Tibial nerve (tissue), 4 donors: ENCODE data around the gene DUSP1. TPM values are rescaled to one million over a fixed set of nuclear protein-coding genes. Genes with fewer than 3 reads are reported as not detected.

ENCODE experiments used
- DNase-seq, 2 donors: peaks; one replicate each; pipeline ENCODE4 v3.0.0-alpha.2; 2019; ENCODE audit warnings: low spot score in 2 of 2
- H3K27ac ChIP-seq, 4 donors: fragments of 200-600 bp; sonication (generic) in 3 of 4; one replicate each; pipeline ENCODE4 v1.5.1; 2017 to 2019; ENCODE audit warnings: mild to moderate bottlenecking in 1 of 4
- H3K27me3 ChIP-seq, 2 donors: fragments of 200-600 bp; sonication (generic) in 1 of 2; one replicate each; pipeline versions ENCODE4 v1.5.1 to v1.6.0; 2017 to 2019
- H3K36me3 ChIP-seq, 3 donors: fragments of 200-600 bp; sonication (generic); one replicate each; pipeline ENCODE4 v1.5.1; 2018 to 2019
- H3K4me1 ChIP-seq, 4 donors: fragments of 200-600 bp; sonication (generic) in 3 of 4; one replicate each; pipeline ENCODE4 v1.5.1; 2017 to 2019
- H3K4me3 ChIP-seq, 4 donors: fragments of 200-600 bp; sonication (generic) in 3 of 4; one replicate each; pipeline ENCODE4 v1.5.1; 2017 to 2019; ENCODE audit warnings: mild to moderate bottlenecking in 1 of 4, moderate library complexity in 1 of 4
- H3K9me3 ChIP-seq, 4 donors: fragments of 200-600 bp; sonication (generic) in 3 of 4; one replicate each; pipeline ENCODE4 v1.5.1; 2017 to 2019
- EP300 ChIP-seq, 2 donors: sonication (generic); formaldehyde crosslinking; IDR thresholded peaks; one replicate each; pipeline ENCODE4 v1.6.1; 2017; ENCODE audit warnings: antibody characterized with exemption in 2 of 2, mild to moderate bottlenecking in 1 of 2
- POLR2A ChIP-seq, 2 donors: fragments of 450-650 bp; IDR thresholded peaks; one replicate each; pipeline ENCODE4 v1.6.1; 2017; ENCODE audit warnings: antibody characterized with exemption in 2 of 2, mild to moderate bottlenecking in 2 of 2, moderate library complexity in 2 of 2
- WGBS, 2 donors: methylation state at CpG; one replicate each; pipeline ENCODE4 v1.1.5; 2018; 5-methylcytosine and 5-hydroxymethylcytosine counted together
- total RNA-seq, 4 donors: library from RNA; depleted of rRNA; stranded (reverse); fragments of >200 nt; gene quantifications; one replicate each; pipeline ENCODE4 v1.1.0, GENCODE V29; 2016
- TF ChIP-seq, protein P1 (sequence below), 5 experiments: fragments of 200-600 bp in 3 of 5; fragments of 450-650 bp in 2 of 5; sonication (generic) in 3 of 5; IDR thresholded peaks; one replicate each; pipeline ENCODE4 v1.5.1; 2016 to 2019; ENCODE audit warnings: antibody characterized with exemption in 5 of 5, mild to moderate bottlenecking in 3 of 5, moderate library complexity in 2 of 5

Gene DUSP1
- total RNA-seq, 4 donors from 2014 or later: 1,787 to 2,412 (median 1,885) TPM

DNA sequence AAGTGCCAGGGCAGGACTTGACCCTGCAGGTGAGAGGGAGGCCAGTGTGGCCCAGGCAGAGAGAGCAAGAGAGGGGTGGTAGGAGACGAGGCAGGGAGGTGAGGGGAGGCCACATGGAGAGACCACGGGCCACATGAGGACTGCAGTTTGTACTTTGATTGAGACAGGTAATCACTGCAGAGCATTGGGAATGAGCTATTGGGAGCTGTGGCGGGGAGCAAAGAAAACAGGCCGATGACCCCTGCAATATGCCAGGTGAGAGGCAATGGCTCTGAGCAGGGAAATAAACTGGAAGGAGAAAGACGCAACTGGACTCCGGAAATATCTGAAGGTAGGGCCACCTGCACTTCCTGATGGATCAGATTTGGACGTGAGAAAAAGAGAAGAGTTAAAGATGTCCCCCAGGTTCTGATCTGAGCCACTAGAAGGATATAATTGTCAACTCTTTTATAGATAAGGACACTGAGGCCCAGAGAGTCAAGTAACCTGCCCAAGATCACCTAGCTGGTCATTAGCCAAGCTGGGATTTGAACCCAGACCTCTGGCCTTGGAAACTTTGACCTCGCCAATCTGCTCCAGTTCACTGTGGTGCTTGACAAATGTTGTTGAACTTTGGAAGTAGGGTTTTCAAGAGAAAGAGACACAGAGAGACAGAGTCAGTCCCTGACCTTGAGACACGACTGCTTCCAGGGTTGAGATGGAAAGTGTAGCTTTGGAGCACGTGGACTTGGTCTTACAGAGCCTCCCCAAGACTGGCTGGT, 42.3 kb downstream of the DUSP1 start:
- Histone ChIP-seq H3K9me3 (no peaks in the 10 kb centered on the region), H3K4me3 (no peak overlapping the region), H3K27me3 (no peaks in the 10 kb centered on the region), H3K36me3 (no peaks in the 10 kb centered on the region), H3K4me1 (peaks cover 0 to 38% (median 19%) of the 10 kb centered on the region in 4 donors), H3K27ac (no peak overlapping the region)
- no peak for DNase-seq
- WGBS, 2 donors: 82 to 88% methylated on average over 10 of the region's 10 CpGs
- TF ChIP-seq EP300 (IDR thresholded peaks at IDR 0.05) (no peak), POLR2A (IDR thresholded peaks at IDR 0.05) (no peak)
- TF ChIP-seq, protein P1, sequence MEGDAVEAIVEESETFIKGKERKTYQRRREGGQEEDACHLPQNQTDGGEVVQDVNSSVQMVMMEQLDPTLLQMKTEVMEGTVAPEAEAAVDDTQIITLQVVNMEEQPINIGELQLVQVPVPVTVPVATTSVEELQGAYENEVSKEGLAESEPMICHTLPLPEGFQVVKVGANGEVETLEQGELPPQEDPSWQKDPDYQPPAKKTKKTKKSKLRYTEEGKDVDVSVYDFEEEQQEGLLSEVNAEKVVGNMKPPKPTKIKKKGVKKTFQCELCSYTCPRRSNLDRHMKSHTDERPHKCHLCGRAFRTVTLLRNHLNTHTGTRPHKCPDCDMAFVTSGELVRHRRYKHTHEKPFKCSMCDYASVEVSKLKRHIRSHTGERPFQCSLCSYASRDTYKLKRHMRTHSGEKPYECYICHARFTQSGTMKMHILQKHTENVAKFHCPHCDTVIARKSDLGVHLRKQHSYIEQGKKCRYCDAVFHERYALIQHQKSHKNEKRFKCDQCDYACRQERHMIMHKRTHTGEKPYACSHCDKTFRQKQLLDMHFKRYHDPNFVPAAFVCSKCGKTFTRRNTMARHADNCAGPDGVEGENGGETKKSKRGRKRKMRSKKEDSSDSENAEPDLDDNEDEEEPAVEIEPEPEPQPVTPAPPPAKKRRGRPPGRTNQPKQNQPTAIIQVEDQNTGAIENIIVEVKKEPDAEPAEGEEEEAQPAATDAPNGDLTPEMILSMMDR (IDR thresholded peaks at IDR 0.05): no peak

DNA sequence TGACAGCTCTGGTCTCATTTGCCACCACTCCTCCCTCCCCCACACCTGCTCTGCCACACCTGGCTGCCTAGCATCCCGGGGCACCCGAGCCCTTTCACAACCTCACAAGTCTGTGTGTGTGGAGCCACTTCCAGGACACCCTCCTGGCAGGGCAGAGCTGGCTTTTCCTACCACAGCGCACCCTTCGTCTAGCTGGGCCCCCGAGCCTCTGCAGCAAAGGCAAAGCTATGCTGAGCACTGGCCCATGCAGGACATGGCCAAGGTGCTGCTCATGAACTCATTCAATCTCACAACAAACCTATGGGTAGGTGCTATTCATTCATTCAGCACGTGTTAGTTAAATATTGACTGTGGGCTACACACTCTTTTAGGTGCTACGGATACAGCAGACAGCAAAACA, 43.4 kb downstream of the DUSP1 start:
- no peaks in the 10 kb centered on the region for H3K27me3 ChIP-seq
- H3K36me3 ChIP-seq: no peaks in the 10 kb centered on the region
- DNase-seq: no peak
- H3K4me1 ChIP-seq: peaks cover 0 to 38% (median 12%) of the 10 kb centered on the region in 4 donors
- TF ChIP-seq, protein P1 (IDR thresholded peaks at IDR 0.05): no peak
- TF ChIP-seq POLR2A (IDR thresholded peaks at IDR 0.05) (no peak), EP300 (IDR thresholded peaks at IDR 0.05) (no peak)
- no peak overlapping the region for H3K4me3 ChIP-seq
- H3K27ac ChIP-seq: no peak overlapping the region
- H3K9me3 ChIP-seq: no peaks in the 10 kb centered on the region
- 91% methylated on average over 7 of the region's 7 CpGs for WGBS, 2 donors

DNA sequence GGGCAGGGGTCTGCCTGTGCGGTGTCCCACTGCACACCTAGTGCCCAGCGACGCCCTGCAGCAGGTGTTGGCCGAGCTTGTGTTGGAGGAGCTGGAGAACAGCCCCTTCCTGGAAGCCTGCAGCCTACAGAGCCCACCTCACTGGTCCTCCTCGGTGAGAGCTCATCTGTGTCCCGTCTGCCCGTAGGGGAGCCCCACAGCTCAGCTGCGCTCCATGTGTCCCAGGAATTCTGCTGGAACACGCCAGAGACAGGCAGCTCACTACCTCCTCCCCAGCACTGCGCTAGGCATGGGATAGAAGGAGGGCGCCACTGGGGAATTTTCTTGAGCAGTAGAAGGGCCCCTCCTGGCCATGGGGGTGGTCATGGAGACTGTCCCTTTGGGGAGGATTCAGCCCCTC, 44.0 kb downstream of the DUSP1 start:
- TF ChIP-seq, protein P1 (IDR thresholded peaks at IDR 0.05): no peak
- TF ChIP-seq EP300 (IDR thresholded peaks at IDR 0.05) (no peak), POLR2A (IDR thresholded peaks at IDR 0.05) (no peak)
- WGBS, 2 donors: 95 to 99% methylated on average over 11 of the region's 11 CpGs
- Histone ChIP-seq H3K4me3 (no peak overlapping the region), H3K27me3 (no peaks in the 10 kb centered on the region), H3K27ac (no peak overlapping the region), H3K4me1 (peaks cover 0 to 38% (median 12%) of the 10 kb centered on the region in 4 donors), H3K36me3 (no peaks in the 10 kb centered on the region), H3K9me3 (no peaks in the 10 kb centered on the region)
- DNase-seq: no peak

DNA sequence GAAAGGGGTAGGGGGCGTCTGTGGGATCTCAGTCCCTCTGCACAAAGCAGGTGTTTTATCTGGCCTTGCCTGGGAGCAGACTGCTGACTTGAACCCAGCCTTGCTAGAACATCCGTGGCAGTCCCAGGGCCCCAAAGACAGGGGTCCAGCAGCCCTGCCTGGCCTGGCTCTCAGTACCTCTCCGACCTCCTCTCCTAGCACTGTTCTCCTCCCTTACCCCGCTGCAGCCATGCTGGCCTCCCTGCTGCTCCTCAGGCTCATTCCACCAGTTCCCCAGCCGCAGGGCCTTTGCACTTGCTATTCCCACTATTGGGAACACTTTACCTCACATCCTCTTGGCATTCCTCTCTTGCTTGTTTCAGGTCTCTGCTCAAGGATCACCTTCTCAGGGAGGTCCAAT, 45.2 kb downstream of the DUSP1 start:
- H3K4me3 ChIP-seq: no peak overlapping the region
- DNase-seq: no peak

DNA sequence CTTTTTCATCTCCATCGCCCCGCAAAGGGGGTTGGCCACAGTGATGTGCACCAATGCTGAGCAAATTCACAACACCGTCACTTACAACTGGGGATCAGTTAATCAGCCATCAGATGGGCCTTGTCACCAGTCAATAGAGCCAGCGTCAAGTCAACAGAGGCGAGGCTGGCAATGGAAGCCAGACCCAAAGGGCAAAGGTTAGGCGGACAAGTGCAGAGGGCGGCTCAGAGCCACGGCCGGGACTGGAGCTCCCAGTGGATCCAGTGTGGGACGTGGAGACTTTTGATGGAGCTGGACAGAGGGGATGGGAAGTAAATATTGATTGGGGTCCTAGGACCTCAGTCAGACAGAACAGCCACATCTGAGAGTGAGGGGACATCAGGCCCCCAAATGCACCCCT, 45.7 kb downstream of the DUSP1 start:
- DNase-seq: no peak
- Histone ChIP-seq H3K27me3 (no peaks in the 10 kb centered on the region), H3K4me1 (peaks cover 0 to 43% (median 21%) of the 10 kb centered on the region in 4 donors), H3K36me3 (no peaks in the 10 kb centered on the region), H3K4me3 (no peak overlapping the region), H3K27ac (peak overlapping the region in 1 of 4 donors; percentile 84), H3K9me3 (no peaks in the 10 kb centered on the region)
- no peak for TF ChIP-seq POLR2A (IDR thresholded peaks at IDR 0.05)
- TF ChIP-seq, protein P1 (IDR thresholded peaks at IDR 0.05): no peak
- WGBS, 2 donors: 82 to 84% methylated on average over 10 of the region's 10 CpGs

More for the DNA sequence above, 45.2 kb downstream of the DUSP1 start:
- H3K9me3 ChIP-seq: no peaks in the 10 kb centered on the region
- TF ChIP-seq EP300 (IDR thresholded peaks at IDR 0.05) (no peak), POLR2A (IDR thresholded peaks at IDR 0.05) (no peak)
- TF ChIP-seq, protein P1 (IDR thresholded peaks at IDR 0.05): no peak
- H3K36me3 ChIP-seq: no peaks in the 10 kb centered on the region
- WGBS, 2 donors: 89 to 92% methylated on average over 5 of the region's 5 CpGs
- peaks cover 0 to 43% (median 21%) of the 10 kb centered on the region in 4 donors for H3K4me1 ChIP-seq
- no peaks in the 10 kb centered on the region for H3K27me3 ChIP-seq
- peak overlapping the region in 1 of 4 donors; percentile 84 for H3K27ac ChIP-seq
